HG02938 (cell line): Measurements from ENCODE around the gene CADPS.

Experiments used
- ATAC-seq: cut with Tn5 transposase; IDR thresholded peaks from one replicate; pipeline ENCODE4 v1.9.1; 2021; ENCODE audit warnings: mild to moderate bottlenecking, moderate library complexity; ENCODE audit not compliant: unreplicated experiment

CADPS gene

GRCh38 chr3:62699728-62700127 lies 175.5 kb downstream of the CADPS start:
- ATAC-seq, result no peak

GRCh38 chr3:62696011-62696410 lies 179.2 kb downstream of the CADPS start:
- no peak for ATAC-seq

GRCh38 chr3:62688812-62689211 lies 186.4 kb downstream of the CADPS start:
- no peak for ATAC-seq

GRCh38 chr3:62688050-62688449 lies 187.2 kb downstream of the CADPS start:
- no peak for ATAC-seq

- ATAC-seq, result no peak
Observed at GRCh38 chr3:62686503-62687294, 188.5 kb downstream of the CADPS start.

GRCh38 chr3:62682826-62683225 lies 192.4 kb downstream of the CADPS start:
- no peak for ATAC-seq

GRCh38 chr3:62679988-62680387 lies 195.2 kb downstream of the CADPS start:
- no peak for ATAC-seq

GRCh38 chr3:62678841-62679240 lies 196.4 kb downstream of the CADPS start:
- no peak for ATAC-seq

GRCh38 chr3:62677926-62678325 lies 197.3 kb downstream of the CADPS start:
- ATAC-seq, result no peak

GRCh38 chr3:62676689-62677271 lies 198.4 kb downstream of the CADPS start:
- ATAC-seq, result no peak

GRCh38 chr3:62675492-62675891 lies 199.7 kb downstream of the CADPS start:
- ATAC-seq, result no peak

- peak; percentile 14 for ATAC-seq
Observed at GRCh38 chr3:62672988-62673313, 202.3 kb downstream of the CADPS start.

GRCh38 chr3:62672270-62672987 lies 202.8 kb downstream of the CADPS start:
- peak; percentile 80 for ATAC-seq

- no peak for ATAC-seq
Observed at GRCh38 chr3:62670351-62670750, 204.9 kb downstream of the CADPS start.

- ATAC-seq, result no peak
Observed at GRCh38 chr3:62669161-62669560, 206.1 kb downstream of the CADPS start.

GRCh38 chr3:62667714-62668113 lies 207.5 kb downstream of the CADPS start:
- peak; percentile 59 for ATAC-seq

GRCh38 chr3:62665627-62666437 lies 209.4 kb downstream of the CADPS start:
- ATAC-seq, result peak; percentile 85

- ATAC-seq, result no peak
Observed at GRCh38 chr3:62662677-62663076, 212.5 kb downstream of the CADPS start.

GRCh38 chr3:62659660-62660059 lies 215.6 kb downstream of the CADPS start:
- ATAC-seq, result no peak

- ATAC-seq, result no peak
Observed at GRCh38 chr3:62655691-62656063, 219.5 kb downstream of the CADPS start.

- ATAC-seq, result no peak
Observed at GRCh38 chr3:62655056-62655690, 220.0 kb downstream of the CADPS start.
